GM18870 (cell line): ENCODE measurements around the gene BBX.
A peak's percentile ranks its signal among the peaks of the same experiment; 100 is the strongest.

Source experiments
- ATAC-seq: cut with Tn5 transposase; IDR thresholded peaks from one replicate; pipeline ENCODE4 v1.9.1; 2021; ENCODE audit warnings: moderate library complexity; ENCODE audit not compliant: unreplicated experiment

BBX gene

DNA sequence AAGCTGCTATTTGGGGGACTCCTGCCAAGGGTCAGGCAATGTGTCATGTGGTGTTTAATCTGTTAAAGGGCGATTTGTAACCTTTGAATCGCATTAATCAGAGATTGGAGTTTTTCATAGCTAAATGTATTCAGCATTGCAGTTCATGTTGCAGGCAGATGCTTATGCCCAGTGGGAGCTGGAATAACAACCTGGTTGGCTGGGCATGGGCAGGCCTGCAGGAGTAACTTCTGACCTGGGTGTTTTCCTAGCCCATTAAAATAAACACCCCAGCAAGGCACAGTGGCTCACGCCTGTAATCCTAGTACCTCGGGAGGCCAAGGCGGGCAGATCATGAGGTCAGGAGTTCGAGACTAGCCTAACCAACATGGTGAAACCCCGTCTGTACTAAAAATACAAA, 268.7 kb downstream of the BBX start:
- ATAC-seq, result no peak

GRCh38 chr3:107794664-107795443, 272.1 kb downstream of the BBX start:
- no peak for ATAC-seq

DNA sequence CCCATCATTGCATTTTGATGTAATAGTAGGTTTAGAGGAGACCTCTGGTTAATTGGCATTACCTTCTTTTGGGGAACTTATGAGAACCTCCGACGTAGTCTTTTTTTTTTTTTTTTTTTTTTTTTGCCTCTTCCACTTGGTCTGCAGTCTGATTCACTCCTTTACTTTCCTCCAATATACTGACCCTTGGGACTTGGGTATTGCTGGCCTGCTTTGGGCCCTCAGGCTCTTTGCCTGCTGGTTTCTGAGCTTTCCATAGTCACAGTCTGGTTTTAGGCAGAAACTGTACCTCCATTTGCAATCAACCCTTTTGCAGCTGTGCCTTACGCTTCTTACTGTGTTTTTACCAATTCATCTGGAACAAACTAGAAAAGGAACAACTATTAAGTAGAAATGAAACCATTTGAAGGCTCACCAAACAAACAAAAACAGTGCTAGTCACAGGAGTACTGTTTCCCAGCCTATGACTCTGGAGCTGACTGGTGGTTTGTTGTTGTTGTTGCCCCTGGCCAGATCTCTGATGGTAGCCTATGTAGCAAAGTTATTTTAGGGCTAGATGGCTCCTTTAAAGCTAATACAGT, 272.8 kb downstream of the BBX start:
- no peak for ATAC-seq

- ATAC-seq, result no peak
Observed at GRCh38 chr3:107796791-107797190, 274.0 kb downstream of the BBX start.

DNA sequence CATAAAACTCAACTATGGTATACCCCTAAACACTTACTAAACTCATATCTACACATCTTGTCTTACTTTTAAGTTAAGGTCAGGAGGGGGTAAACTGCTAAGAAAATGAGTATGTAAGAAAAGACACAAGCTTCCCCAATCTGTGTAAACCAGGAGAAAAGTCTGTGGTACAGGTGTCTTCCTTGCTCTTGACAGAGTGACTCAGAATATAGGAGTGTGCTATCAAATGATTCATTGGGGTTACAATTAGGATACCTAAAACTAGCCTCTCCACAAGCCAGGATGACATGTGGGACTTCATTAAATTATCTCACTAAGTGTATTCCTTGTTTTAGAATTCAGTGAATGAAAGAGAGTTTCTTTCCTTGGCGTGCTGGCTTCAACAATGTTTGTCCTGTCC, 274.8 kb downstream of the BBX start:
- no peak for ATAC-seq

DNA sequence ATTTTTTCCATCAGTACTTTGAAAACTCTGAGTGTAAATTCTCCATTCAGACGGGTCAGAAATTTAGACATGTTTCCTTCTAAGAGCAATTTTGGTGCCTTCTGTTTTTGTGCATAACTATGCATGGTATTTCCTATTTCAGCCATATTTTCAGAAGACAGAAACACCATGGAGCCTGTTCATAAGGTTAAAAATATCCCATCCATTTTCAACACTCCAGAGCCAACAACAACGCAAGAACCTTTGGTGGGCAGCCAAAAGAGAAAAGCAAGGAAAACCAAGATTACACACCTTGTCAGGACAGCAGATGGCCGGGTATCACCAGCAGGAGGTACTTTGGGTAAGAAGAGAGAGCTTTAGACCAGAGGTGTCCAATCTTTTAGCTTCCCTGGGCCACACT, 275.6 kb downstream of the BBX start:
- ATAC-seq, result no peak

DNA sequence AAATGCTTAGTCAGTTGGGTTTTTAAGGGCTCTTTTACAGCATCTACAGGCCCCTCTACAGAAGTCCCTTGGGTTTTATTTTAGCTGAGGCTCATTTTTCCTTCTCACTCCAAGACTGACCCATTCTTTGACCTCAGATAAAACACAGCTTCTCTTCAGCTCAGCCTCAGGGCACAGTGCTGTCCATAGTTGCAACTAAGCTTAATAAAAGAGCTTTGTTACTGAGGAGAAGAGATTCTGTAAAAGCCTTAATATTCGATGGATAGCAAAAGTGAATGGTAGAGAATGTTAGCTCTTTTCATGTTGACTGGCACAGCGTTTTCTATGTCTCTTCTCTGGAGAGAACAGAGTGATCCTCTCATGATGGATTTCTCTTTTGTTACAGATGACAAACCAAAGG, 277.9 kb downstream of the BBX start:
- ATAC-seq, result no peak

GRCh38 chr3:107803170-107803569, 280.4 kb downstream of the BBX start:
- ATAC-seq, result no peak

DNA sequence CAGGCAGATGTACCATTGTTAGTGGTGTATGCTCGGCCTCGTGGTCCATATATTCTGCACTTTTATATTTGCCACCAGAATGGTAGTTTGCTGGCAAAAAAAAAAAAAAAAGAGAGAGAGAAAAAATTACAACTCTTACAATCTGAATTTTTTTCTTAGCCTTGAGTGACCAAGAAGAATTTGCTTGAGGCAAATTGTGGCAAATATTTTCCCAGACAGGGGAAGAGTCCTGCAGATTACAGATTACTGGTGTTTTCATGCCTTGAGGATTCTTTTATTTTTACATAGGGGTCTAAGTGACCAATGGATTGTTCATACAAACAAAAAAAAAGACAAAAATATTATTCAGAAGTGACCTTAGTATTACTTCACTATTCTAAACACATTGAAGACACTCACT, 283.3 kb downstream of the BBX start:
- no peak for ATAC-seq

- no peak for ATAC-seq
Observed at GRCh38 chr3:107806536-107806935, 283.8 kb downstream of the BBX start.

DNA sequence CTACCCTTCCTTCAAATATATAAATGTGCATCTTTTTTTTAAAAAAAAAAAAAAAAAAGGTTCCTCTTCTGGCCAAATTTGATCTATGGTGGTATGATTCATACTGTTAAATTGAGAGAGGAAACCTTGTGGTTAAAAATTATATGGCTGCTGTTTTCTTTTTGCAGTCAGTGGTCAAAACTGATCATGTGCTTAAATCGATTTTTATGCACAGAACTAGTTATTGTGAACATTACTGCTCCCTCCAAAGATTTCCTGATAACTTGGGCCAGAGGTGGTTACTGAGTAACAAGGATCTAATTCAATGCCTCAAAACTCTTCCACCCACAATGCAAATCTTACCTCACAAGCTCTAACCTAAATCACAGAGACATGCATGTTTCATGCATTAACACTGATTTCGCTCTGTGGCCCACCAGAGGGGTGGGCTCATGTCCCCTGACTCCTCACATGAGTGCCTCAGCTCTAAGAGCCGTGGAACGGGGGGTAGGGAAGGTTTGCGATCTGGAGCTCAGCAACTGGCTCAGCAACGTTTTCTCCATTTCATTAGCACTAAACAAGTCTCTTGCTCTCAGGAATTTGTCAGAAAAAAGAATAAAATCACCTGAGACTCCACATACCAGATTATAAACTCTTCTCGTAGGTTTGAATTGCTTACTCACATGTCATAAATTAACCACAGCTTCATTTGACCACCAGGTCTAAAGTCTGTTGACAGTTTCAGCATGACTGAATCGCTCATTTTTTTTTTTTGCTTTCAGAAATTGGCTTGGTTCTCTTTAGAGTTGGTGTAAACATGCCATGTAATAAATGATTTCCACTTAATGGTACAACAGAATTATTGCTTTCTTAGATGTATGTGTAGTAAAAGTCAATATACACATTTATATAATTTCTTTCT, 287.7 kb downstream of the BBX start:
- ATAC-seq, result peak; percentile 71

- ATAC-seq, result no peak
Observed at GRCh38 chr3:107813026-107813425, 290.3 kb downstream of the BBX start.

GRCh38 chr3:107816107-107816506, 293.3 kb downstream of the BBX start:
- no peak for ATAC-seq

- no peak for ATAC-seq
Observed at GRCh38 chr3:107817076-107817475, 294.3 kb downstream of the BBX start.

- ATAC-seq, result no peak
Observed at GRCh38 chr3:107818025-107818424, 295.3 kb downstream of the BBX start.

- no peak for ATAC-seq
Observed at GRCh38 chr3:107819656-107820055, 296.9 kb downstream of the BBX start.

DNA sequence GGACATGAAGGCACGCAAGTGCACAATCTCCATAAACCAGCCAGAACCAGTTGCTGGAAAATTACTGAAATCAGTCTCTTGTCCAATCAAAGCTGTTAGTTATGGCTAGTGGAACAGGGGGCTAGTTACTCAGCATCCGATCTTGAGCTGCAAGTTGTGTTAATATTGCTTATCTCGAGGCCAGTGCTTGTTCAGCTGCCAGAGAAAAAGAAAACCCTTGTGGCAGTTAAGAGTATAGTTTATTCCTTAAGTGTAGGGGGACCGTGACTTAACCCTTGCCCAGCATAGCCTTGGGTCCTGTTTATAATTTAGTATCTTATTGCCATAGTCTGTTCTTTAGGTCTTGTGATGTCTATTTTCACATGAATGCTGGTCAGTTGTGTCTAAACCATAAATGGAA, 299.5 kb downstream of the BBX start:
- no peak for ATAC-seq

DNA sequence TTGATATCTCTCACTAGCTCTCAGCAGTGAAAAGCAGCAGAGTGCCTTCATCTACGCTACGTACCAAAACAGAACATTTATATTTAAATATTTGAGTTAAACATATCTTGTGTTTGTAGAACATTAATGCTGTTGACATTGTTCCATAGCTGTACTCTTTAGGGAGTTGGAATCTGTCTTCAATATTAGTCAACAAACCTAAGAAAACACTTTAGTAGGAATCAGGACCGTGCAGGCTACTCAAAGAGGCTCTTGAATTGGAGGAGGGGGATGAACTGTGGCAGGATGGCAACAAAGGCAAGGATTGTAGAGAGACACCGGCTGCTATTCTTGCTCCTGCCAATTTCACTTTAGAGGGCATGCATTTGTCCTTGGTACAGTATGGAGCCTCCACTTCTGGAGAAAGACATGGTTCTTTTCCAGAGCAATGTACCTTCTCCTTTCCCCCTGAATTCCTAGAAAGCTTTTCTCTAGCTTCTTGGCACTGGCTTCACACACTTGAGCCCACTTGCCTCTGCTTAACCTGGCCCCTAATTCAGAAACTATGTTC, 302.1 kb downstream of the BBX start:
- no peak for ATAC-seq

- ATAC-seq, result no peak
Observed at GRCh38 chr3:107825556-107825955, 302.8 kb downstream of the BBX start.

- no peak for ATAC-seq
Observed at GRCh38 chr3:107826727-107827126, 304.0 kb downstream of the BBX start.

GRCh38 chr3:107829185-107829584, 306.4 kb downstream of the BBX start:
- ATAC-seq, result no peak

DNA sequence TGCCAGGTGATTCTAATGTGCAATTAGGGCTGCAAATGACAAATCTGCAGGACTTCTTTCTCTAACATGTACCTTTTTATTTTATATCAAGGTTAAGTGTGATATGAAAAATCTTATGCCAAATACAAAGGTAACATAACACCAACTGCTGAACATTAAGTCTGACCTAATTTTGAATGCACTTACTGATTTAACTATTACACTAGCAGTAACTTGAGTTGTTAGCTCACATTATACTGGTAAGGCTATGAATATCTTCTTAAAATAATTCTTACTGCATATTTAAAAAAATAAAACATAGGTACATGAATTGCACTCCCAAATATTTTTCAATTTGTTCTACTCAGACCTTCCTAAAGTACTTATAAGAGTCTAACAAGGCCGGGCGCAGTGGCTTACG, 308.8 kb downstream of the BBX start:
- ATAC-seq, result no peak
